ENCODE measurements around the gene CRABP1. TPM values are rescaled to one million over a fixed set of nuclear protein-coding genes. Genes with fewer than 3 reads are reported as not detected.

Gene CRABP1
- total RNA-seq, 5 donors from 2014 or later (not counting 1 experiment from before 2014, with no cell fraction given): 0.47 to 0.99 TPM; not detected in 3

- H3K27me3 ChIP-seq (replicated peaks in 1 of 2; ENCODE audit: control insufficient read depth in 2 of 2, extremely low read depth in 1 of 2, insufficient read depth in 2 of 2, low read length in 1 of 2): peaks cover 9 to 53% of the 10 kb centered on the region in 2 experiments
- DNase-seq: no peak
- no peaks in the 10 kb centered on the region for H3K9me3 ChIP-seq
- H3K4me3 ChIP-seq (ENCODE audit: control insufficient read depth in 1 of 2, extremely low read depth in 1 of 2, low read length in 1 of 2): no peak overlapping the region
- POLR2A ChIA-PET: no interaction called here
- CTCF ChIA-PET: no interaction called here
- peaks cover 0 to 6% (median 3%) of the 10 kb centered on the region in 3 donors for H3K4me1 Mint-ChIP-seq
- no peaks in the 10 kb centered on the region for H3K4me1 ChIP-seq (ENCODE audit: control insufficient read depth in 1 of 2, extremely low read depth in 1 of 2, insufficient read depth in 2 of 2, low read length in 2 of 2)
- no peak overlapping the region for H3K4me3 Mint-ChIP-seq
- no peak for ATAC-seq (replicated peaks in 1 of 4)
- H3K36me3 Mint-ChIP-seq: no peaks in the 10 kb centered on the region
- 61% methylated on average over 3 of the region's 5 CpGs for WGBS (ENCODE audit: insufficient coverage)
- peaks cover 28 to 59% of the 10 kb centered on the region in 2 donors for H3K27me3 Mint-ChIP-seq
- H3K27ac Mint-ChIP-seq: no peak overlapping the region
- no peaks in the 10 kb centered on the region for H3K9me3 Mint-ChIP-seq
- H3K27ac ChIP-seq (ENCODE audit: low read length): no peak overlapping the region
- H3K36me3 ChIP-seq (ENCODE audit: control insufficient read depth in 2 of 2, extremely low read depth in 1 of 2, insufficient read depth in 1 of 2, low read length in 1 of 2): no peaks in the 10 kb centered on the region
Observed at GRCh38 chr15:78342021-78342420, 1.9 kb downstream of the CRABP1 start.

- Histone ChIP-seq H3K4me1 (ENCODE audit: control insufficient read depth in 1 of 2, extremely low read depth in 1 of 2, insufficient read depth in 2 of 2, low read length in 2 of 2) (no peaks in the 10 kb centered on the region), H3K36me3 (ENCODE audit: control insufficient read depth in 2 of 2, extremely low read depth in 1 of 2, insufficient read depth in 1 of 2, low read length in 1 of 2) (no peaks in the 10 kb centered on the region), H3K27ac (ENCODE audit: low read length) (no peak overlapping the region), H3K4me3 (ENCODE audit: control insufficient read depth in 1 of 2, extremely low read depth in 1 of 2, low read length in 1 of 2) (no peak overlapping the region), H3K27me3 (replicated peaks in 1 of 2; ENCODE audit: control insufficient read depth in 2 of 2, extremely low read depth in 1 of 2, insufficient read depth in 2 of 2, low read length in 1 of 2) (peaks cover 12 to 45% of the 10 kb centered on the region in 2 experiments), H3K9me3 (no peaks in the 10 kb centered on the region)
- 75% methylated on average over 10 of the region's 12 CpGs for WGBS (ENCODE audit: insufficient coverage)
- Mint-ChIP-seq H3K27ac (no peak overlapping the region), H3K27me3 (peaks cover 25 to 52% of the 10 kb centered on the region in 2 donors), H3K4me3 (no peak overlapping the region), H3K4me1 (peaks cover 0 to 6% (median 3%) of the 10 kb centered on the region in 3 donors), H3K36me3 (no peaks in the 10 kb centered on the region), H3K9me3 (no peaks in the 10 kb centered on the region)
- CTCF ChIA-PET: interaction anchor here in 1 of 2 donors (0.5 kb wide), 1 partner anchor 12 kb away, joined by 4 read pairs; no protein-coding TSS in a partner anchor
- no peak for ATAC-seq (replicated peaks in 1 of 4)
- POLR2A ChIA-PET: no interaction called here
- DNase-seq: no peak
Observed at GRCh38 chr15:78343276-78344060, 3.3 kb downstream of the CRABP1 start.

GRCh38 chr15:78345396-78346125, 5.4 kb downstream of the CRABP1 start:
- CTCF ChIA-PET: interaction anchor here (0.6 to 0.9 kb wide), 3 partner anchors 10 to 87 kb away, joined by 3 to 4 read pairs (median 3); no protein-coding TSS in a partner anchor

GRCh38 chr15:78347586-78348543, 7.7 kb downstream of the CRABP1 start:
- DNase-seq: no peak
- no peak for ATAC-seq (replicated peaks in 1 of 4)
- no peaks in the 10 kb centered on the region for H3K36me3 Mint-ChIP-seq
- H3K4me3 Mint-ChIP-seq: no peak overlapping the region
- H3K4me1 ChIP-seq (ENCODE audit: control insufficient read depth in 1 of 2, extremely low read depth in 1 of 2, insufficient read depth in 2 of 2, low read length in 2 of 2): no peaks in the 10 kb centered on the region
- H3K36me3 ChIP-seq (ENCODE audit: control insufficient read depth in 2 of 2, extremely low read depth in 1 of 2, insufficient read depth in 1 of 2, low read length in 1 of 2): no peaks in the 10 kb centered on the region
- H3K27me3 ChIP-seq (replicated peaks in 1 of 2; ENCODE audit: control insufficient read depth in 2 of 2, extremely low read depth in 1 of 2, insufficient read depth in 2 of 2, low read length in 1 of 2): peaks cover 5 to 11% of the 10 kb centered on the region in 2 experiments
- H3K9me3 Mint-ChIP-seq: no peaks in the 10 kb centered on the region
- H3K27ac Mint-ChIP-seq: no peak overlapping the region
- peaks cover 9 to 15% of the 10 kb centered on the region in 2 donors for H3K27me3 Mint-ChIP-seq
- ChIA-PET POLR2A (no interaction called here), CTCF (no interaction called here)
- H3K9me3 ChIP-seq: no peaks in the 10 kb centered on the region
- no peak overlapping the region for H3K4me3 ChIP-seq (ENCODE audit: control insufficient read depth in 1 of 2, extremely low read depth in 1 of 2, low read length in 1 of 2)
- no peak overlapping the region for H3K27ac ChIP-seq (ENCODE audit: low read length)
- WGBS (ENCODE audit: insufficient coverage): 83% methylated on average over 15 of the region's 17 CpGs
- H3K4me1 Mint-ChIP-seq: no peaks in the 10 kb centered on the region

More at GRCh38 chr15:78345396-78346125, 5.4 kb downstream of the CRABP1 start:
- DNase-seq (no peak), ATAC-seq (replicated peaks in 1 of 4) (no peak)
- no peaks in the 10 kb centered on the region for H3K9me3 Mint-ChIP-seq
- 96% methylated on average over 5 of the region's 9 CpGs for whole genome bisulfite sequencing (ENCODE audit: insufficient coverage)
- no peak overlapping the region for H3K27ac ChIP-seq (ENCODE audit: low read length)
- H3K36me3 ChIP-seq (ENCODE audit: control insufficient read depth in 2 of 2, extremely low read depth in 1 of 2, insufficient read depth in 1 of 2, low read length in 1 of 2): no peaks in the 10 kb centered on the region
- H3K4me3 Mint-ChIP-seq: no peak overlapping the region
- POLR2A ChIA-PET: interaction anchor here in 1 of 2 donors (0.7 kb wide), 1 partner anchor 98 kb away, joined by 3 read pairs; no protein-coding TSS in a partner anchor
- H3K27ac Mint-ChIP-seq: no peak overlapping the region
- no peaks in the 10 kb centered on the region for H3K4me1 ChIP-seq (ENCODE audit: control insufficient read depth in 1 of 2, extremely low read depth in 1 of 2, insufficient read depth in 2 of 2, low read length in 2 of 2)
- H3K9me3 ChIP-seq: no peaks in the 10 kb centered on the region
- peaks cover 13 to 36% of the 10 kb centered on the region in 2 donors for H3K27me3 Mint-ChIP-seq
- peaks cover 6 to 33% of the 10 kb centered on the region in 2 experiments for H3K27me3 ChIP-seq (replicated peaks in 1 of 2; ENCODE audit: control insufficient read depth in 2 of 2, extremely low read depth in 1 of 2, insufficient read depth in 2 of 2, low read length in 1 of 2)
- no peak overlapping the region for H3K4me3 ChIP-seq (ENCODE audit: control insufficient read depth in 1 of 2, extremely low read depth in 1 of 2, low read length in 1 of 2)
- H3K4me1 Mint-ChIP-seq: peaks cover 0 to 1% (median 0%) of the 10 kb centered on the region in 3 donors
- H3K36me3 Mint-ChIP-seq: no peaks in the 10 kb centered on the region

GRCh38 chr15:78350058-78350457, 9.9 kb downstream of the CRABP1 start:
- H3K4me1 ChIP-seq (ENCODE audit: control insufficient read depth in 1 of 2, extremely low read depth in 1 of 2, insufficient read depth in 2 of 2, low read length in 2 of 2): no peaks in the 10 kb centered on the region
- H3K4me1 Mint-ChIP-seq: no peaks in the 10 kb centered on the region
- ChIA-PET CTCF (no interaction called here), POLR2A (no interaction called here)
- peaks cover 3 to 13% of the 10 kb centered on the region in 2 experiments for H3K27me3 ChIP-seq (replicated peaks in 1 of 2; ENCODE audit: control insufficient read depth in 2 of 2, extremely low read depth in 1 of 2, insufficient read depth in 2 of 2, low read length in 1 of 2)
- ATAC-seq (replicated peaks in 1 of 4) (no peak), DNase-seq (no peak)
- H3K4me3 ChIP-seq (ENCODE audit: control insufficient read depth in 1 of 2, extremely low read depth in 1 of 2, low read length in 1 of 2): no peak overlapping the region
- H3K9me3 Mint-ChIP-seq: no peaks in the 10 kb centered on the region
- H3K27ac Mint-ChIP-seq: no peak overlapping the region
- no peaks in the 10 kb centered on the region for H3K36me3 ChIP-seq (ENCODE audit: control insufficient read depth in 2 of 2, extremely low read depth in 1 of 2, insufficient read depth in 1 of 2, low read length in 1 of 2)
- peaks cover 9 to 15% of the 10 kb centered on the region in 2 donors for H3K27me3 Mint-ChIP-seq
- H3K9me3 ChIP-seq: no peaks in the 10 kb centered on the region
- no peak overlapping the region for H3K27ac ChIP-seq (ENCODE audit: low read length)
- no peaks in the 10 kb centered on the region for H3K36me3 Mint-ChIP-seq
- H3K4me3 Mint-ChIP-seq: no peak overlapping the region
- 40% methylated on average over 2 of the region's 4 CpGs for WGBS (ENCODE audit: insufficient coverage)

- 50% methylated on average over 2 of the region's 3 CpGs for WGBS (ENCODE audit: insufficient coverage)
- H3K9me3 ChIP-seq: no peaks in the 10 kb centered on the region
- H3K4me3 ChIP-seq (ENCODE audit: control insufficient read depth in 1 of 2, extremely low read depth in 1 of 2, low read length in 1 of 2): no peak overlapping the region
- H3K27me3 Mint-ChIP-seq: peaks cover 9 to 23% of the 10 kb centered on the region in 2 donors
- no peaks in the 10 kb centered on the region for H3K36me3 Mint-ChIP-seq
- ATAC-seq (replicated peaks in 1 of 4) (no peak), DNase-seq (no peak)
- no peaks in the 10 kb centered on the region for H3K4me1 ChIP-seq (ENCODE audit: control insufficient read depth in 1 of 2, extremely low read depth in 1 of 2, insufficient read depth in 2 of 2, low read length in 2 of 2)
- H3K27ac ChIP-seq (ENCODE audit: low read length): no peak overlapping the region
- no peaks in the 10 kb centered on the region for H3K36me3 ChIP-seq (ENCODE audit: control insufficient read depth in 2 of 2, extremely low read depth in 1 of 2, insufficient read depth in 1 of 2, low read length in 1 of 2)
- no peaks in the 10 kb centered on the region for H3K4me1 Mint-ChIP-seq
- H3K27me3 ChIP-seq (replicated peaks in 1 of 2; ENCODE audit: control insufficient read depth in 2 of 2, extremely low read depth in 1 of 2, insufficient read depth in 2 of 2, low read length in 1 of 2): peaks cover 3 to 13% of the 10 kb centered on the region in 2 experiments
- H3K27ac Mint-ChIP-seq: no peak overlapping the region
- CTCF ChIA-PET: no interaction called here
- no peaks in the 10 kb centered on the region for H3K9me3 Mint-ChIP-seq
- no peak overlapping the region for H3K4me3 Mint-ChIP-seq
- POLR2A ChIA-PET: interaction anchor here in 1 of 2 donors (0.6 kb wide), 1 partner anchor 237 kb away, joined by 5 read pairs; no protein-coding TSS in a partner anchor
Observed at GRCh38 chr15:78351539-78351938, 11.4 kb downstream of the CRABP1 start.
